ENCODE data around the gene TIMP1.

The TIMP1 gene

DNA sequence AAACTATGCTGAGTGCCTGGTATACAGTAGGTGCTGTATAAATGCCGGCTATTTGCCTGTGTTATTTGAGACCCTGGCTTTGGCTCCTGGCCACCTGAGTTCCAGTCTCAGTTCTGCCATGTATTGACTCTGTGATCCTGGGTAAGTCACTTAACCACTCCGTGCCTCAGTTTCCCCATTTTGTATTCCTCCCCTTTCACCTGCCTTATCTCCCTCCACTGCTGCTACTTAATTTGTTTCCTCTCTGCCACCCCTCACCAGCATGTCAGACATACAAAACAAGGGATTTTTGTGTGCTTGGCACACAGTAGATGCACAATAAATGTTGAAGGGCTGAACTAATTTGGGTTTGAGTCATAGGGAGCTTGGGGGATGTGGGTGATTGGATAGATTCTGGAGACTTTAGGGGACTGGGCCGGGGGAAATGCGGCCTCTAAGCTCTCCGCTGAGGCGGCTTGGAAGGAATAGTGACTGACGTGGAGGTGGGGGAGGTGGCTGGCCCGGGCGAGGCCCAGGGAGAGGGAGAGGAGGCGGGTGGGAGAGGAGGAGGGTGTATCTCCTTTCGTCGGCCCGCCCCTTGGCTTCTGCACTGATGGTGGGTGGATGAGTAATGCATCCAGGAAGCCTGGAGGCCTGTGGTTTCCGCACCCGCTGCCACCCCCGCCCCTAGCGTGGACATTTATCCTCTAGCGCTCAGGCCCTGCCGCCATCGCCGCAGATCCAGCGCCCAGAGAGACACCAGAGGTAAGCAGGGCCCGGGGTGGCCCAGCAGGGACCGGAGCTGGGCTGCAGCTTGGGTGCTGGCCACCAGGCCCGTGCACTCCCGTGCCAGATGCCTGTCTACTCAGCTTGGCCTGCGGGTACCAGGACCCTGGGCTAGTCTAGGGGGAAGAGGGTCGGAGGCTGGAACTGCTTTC is at the start of gene TIMP1:
TIMP1 (plus strand) TSS at position 706 of the 917 bp plus-strand sequence. CDS start 980 bp downstream, outside the sequence.
- DNase-seq = no peak

DNA sequence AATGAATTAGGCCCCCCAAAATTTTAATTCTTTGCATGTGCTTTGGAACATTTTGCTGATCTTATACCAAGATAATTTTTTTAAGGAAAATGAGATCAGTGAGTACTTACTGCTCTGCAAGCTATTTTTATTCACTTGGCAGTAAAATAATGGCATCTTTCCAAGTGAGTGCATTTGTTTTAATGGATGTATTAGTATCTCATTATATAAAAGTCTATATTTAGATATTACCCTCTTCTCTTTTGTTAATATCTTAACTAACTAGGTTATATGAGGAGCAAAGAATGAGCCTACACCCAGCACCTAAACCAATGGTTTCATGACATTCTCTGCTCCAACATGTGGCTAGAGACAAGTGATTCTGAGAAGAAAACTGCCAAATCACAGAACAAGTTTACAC is 42.4 kb upstream of the TIMP1 start:
- no peak for DNase-seq

DNA sequence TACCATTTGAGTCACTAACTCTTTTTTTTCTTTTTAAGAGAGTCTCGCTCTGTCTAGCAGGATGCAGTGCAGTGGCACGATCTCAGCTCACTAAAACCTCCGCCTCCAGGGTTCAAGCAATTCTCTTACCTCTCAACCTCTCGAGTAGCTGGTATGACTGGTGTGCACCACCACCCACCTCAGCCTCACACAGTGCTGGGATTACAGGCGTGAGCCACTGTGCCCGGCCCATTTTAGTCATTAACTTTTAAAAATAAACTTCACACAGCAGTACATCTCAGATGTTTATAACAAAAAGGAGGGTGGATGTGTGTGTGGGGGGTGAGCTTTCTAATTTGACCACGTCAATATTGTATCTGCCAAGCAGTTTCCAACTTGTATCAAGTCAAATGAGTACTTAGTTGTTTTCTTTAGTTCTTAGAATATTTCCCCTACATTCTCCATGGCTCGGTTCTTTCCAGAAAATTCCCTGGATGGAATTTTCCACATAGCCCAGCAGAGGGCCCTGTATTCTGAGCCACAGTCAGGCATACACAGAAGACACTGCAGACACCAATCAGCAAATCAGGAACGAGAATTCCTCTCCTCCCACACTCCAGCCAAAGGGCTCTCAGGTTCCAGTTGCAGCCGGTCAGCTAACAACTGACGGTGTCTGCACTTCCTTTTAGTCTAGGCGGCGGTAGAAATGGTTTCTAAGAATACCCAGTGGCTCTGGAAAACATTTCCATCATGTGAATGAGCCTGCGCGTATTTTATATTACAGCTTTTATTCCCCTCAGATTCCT is 41.3 kb upstream of the TIMP1 start:
- peak; percentile 83 for DNase-seq

DNA sequence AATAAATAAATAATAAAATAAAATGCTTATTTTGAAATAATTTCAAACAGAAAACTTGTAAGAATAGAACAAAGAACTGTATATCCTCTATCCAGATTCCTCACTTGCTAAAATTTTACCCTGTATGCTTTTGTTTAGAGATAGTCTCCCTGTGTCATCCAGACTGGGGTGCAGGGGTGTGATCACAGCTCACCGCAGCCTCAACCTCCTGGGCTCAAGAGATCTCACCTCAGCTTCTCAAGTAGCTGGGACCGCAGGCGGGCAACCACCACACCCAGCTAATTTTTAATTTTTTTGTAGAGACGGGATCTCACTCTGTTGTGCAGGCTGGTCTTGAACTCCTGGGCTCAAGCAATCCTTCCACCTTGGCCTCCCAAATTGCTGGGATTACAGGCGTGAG is 38.7 kb upstream of the TIMP1 start:
- no peak for DNase-seq

DNA sequence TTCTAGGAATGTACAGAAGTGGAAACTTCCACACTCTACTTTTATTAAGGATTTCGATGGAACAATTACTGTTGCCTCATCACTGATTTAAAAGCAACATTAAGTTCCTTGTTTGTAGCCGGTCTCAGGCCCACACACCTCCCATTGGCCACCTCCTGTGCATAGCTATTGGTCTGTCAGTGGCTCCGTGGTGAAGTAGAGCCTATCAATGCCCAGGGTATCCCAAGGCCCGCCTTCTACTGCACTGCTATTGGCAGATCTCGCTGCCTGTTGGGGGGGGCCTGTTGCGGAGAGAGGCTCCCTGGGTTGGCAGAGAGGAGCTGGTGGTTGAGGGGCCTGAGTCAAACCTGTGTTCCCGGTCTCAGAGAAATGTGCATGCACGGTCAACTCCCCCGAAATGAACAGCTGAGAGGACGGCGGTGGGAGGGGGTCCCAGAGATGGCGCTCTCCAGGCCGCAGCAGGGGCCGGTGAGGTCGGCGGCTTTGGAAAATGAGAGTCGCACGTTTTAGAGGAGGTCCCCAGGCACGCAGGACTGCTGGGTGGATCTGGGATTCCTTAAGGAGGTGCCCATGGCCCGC is 26.1 kb upstream of the TIMP1 start:
- DNase-seq = peak; percentile 79

DNA sequence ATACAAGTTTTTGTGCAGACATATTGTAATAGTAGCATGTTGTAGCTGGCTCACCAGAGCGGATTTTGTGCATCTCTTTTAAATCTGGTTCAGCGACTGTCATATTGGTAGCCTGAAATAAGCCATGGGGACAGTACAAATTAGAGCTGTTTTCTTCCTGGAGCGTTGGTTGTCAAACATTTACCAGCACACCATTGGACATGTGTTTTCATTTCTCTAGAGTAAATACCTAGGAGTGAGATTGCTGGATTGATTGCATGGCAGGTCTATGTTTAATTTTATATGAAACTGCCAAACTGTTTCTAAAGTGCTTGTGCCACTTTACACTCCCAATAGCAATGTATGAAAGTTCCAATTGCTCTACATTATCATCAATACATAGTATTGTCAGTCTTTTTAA is 23.8 kb upstream of the TIMP1 start:
- DNase-seq = no peak

DNA sequence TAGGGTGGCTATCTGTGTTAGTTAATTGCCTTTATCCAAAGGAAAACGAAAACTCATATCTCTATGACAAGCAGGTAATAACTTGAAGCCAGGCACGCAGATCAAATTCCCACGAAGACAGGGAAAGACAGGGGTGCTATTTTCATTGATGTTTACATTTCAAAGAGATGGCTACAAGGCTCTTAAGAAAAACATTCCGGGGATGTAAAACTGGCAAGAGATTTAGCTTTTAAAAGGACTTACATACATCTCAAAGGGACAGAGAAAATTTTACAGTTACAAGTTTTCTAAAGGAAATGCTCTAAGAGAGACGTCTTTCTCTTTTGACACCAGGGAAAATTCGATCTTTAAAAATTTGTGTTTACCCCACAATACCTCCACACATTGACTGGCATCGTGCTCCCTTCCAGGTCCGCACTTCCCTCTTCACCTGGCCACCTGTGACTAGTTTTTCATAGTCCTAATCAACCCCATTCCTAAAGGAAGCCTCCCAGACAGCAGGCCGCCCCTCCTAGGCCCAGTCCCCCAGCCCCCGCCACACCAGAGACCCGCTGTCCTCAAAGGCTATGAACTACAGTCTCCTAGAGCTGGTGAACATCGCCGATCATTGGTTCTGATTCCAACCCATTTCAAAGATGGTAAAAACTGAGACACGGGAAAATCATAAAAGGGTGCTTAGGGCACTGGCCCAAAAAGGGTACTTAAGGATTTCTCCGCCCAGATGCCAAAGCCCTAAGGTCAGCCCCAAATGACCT is 21.9 kb upstream of the TIMP1 start:
- DNase-seq = no peak

DNA sequence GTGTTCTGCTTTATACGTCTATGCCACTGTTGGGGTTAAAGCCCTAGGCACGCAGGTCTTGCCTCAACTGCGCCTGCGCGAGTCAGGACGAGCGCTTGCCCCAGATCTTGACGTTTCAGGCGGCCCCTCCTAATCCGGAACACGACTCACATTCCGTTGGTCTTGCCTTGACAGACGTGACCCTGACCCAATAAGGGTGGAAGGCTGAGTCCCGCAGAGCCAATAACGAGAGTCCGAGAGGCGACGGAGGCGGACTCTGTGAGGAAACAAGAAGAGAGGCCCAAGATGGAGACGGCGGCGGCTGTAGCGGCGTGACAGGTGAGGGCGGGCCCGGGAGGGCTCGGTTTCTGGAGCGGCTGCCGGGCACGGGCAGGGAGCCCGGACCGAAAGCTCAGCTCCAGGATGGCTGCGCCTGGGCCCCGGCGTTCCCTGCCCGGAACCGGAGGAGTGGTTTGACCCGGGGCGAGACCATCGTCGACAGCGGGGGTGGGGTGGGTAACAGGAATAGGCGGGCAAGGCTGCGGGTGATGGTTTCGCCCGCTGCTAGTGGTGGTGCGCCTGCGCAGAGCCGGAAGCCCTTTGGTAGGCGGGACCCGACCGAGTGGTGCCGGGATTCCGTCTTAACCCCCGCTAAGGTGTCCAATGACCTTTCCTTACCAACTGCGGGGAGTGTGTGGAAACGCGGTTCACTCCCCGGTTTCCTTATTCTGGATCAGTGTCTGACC is 21.1 kb upstream of the TIMP1 start, which contains the start of gene ARAF:
ARAF (plus strand) TSS at position 272 of the 725 bp plus-strand sequence. CDS start 1,763 bp downstream, outside the sequence.
- DNase-seq = peak; percentile 96

DNA sequence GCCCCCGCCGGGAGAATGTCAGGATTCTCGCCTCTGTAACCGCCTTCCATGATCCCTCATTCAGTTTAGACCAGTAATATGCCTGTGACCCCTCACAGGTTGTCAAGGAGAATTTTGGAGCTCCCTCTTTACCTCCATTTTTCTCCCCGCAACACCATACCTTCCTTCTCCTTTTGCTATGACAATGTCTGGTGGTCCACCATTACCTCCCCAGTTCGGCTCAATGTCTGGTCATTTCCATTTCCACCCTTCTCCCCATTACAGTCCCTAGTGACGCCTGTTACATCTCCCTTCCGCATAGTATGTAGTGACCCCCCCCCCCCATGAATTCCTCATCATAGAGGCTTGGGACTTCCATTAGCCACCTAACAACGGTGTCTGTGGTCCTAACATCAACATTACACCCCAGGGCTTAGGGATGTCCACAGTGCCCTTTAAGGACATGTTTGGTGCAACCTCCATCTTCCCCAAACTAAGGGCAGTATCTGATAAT is 20.5 kb upstream of the TIMP1 start:
- no peak for DNase-seq

DNA sequence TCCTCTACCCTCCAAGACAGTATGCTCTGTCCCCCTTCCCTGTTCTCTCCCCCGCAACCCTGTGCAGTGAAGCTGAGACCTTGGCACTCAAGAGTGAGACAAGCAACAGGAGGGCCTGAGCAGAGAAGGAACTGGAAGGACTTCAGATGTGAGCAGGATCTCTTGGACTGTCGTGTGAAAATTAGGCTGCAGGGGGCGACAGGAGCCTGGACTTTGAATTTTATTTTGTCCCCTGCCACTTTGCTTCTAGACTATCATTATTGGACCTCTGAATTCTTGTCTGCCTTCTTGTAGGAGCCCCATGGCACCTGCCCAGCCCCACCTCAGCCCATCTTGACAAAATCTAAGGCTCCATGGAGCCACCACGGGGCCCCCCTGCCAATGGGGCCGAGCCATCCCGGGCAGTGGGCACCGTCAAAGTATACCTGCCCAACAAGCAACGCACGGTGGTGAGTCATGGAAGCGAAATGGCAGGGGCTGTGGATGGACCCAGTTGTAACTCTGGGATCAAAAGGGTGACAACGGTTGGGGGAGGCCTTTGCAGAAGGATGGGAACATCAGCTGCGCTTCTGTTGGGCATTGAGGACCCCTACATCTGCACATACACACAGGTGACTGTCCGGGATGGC is 19.5 kb upstream of the TIMP1 start:
- no peak for DNase-seq

DNA sequence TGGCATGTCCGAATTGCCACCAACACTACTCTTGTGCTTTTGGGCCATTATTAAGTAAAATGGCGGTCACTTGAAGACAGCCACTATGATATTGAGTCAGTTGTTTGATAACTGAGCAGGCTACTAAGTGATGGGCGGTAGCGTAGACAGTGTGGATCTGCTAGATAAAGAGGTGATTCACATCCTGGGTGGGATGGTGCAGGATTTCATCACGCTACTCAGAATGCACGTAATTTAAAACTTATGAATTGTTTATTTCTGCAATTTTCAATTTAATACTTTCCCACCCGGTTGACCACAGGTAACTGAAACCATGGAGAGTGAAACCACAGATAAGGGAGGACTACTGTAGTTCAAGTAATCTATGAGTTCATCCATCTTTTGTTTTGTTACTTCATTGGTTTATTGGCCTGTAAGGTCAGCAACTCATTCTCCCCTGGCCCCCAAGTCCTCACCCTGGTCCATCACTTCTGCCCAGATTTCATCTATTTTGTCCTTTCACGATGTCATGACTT is 18.4 kb upstream of the TIMP1 start:
- DNase-seq = no peak

DNA sequence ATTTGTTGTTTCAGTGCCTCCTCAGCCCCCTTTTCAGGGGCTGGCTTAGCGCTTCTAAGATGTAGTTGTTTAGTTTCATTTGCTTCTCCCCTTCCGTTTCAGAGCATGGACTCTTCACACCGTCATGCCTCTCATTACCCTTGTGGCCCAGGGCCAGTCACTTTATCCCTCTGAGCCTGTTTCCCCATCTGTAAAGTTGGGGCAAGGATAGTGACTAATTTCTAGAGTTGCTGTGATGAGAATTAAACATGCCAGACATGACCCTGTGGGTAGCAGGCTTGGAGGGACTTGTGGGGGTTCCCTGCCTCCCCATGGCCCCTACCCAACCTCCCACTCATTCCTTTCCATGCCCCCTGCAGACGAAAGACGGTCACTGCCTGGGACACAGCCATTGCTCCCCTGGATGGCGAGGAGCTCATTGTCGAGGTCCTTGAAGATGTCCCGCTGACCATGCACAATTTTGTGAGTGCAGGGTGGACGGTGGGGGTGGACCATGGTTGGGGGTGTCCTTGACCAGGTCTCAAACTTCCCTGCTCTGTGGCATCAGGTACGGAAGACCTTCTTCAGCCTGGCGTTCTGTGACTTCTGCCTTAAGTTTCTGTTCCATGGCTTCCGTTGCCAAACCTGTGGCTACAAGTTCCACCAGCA is 17.7 kb upstream of the TIMP1 start:
- DNase-seq = no peak

DNA sequence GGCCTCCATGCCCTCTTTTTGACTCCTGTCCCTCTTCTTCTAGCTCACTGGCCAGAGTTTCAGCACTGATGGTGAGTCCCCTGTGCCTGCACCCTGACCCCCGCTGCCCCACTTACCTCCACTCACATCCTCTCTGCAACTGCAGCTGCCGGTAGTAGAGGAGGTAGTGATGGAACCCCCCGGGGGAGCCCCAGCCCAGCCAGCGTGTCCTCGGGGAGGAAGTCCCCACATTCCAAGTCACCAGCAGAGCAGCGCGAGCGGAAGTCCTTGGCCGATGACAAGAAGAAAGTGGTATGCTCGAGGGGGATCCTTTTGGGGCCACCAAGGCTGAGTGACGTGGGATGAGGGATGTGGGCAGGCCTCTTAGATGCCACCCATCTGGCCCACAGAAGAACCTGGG is 15.4 kb upstream of the TIMP1 start:
- DNase-seq = no peak

DNA sequence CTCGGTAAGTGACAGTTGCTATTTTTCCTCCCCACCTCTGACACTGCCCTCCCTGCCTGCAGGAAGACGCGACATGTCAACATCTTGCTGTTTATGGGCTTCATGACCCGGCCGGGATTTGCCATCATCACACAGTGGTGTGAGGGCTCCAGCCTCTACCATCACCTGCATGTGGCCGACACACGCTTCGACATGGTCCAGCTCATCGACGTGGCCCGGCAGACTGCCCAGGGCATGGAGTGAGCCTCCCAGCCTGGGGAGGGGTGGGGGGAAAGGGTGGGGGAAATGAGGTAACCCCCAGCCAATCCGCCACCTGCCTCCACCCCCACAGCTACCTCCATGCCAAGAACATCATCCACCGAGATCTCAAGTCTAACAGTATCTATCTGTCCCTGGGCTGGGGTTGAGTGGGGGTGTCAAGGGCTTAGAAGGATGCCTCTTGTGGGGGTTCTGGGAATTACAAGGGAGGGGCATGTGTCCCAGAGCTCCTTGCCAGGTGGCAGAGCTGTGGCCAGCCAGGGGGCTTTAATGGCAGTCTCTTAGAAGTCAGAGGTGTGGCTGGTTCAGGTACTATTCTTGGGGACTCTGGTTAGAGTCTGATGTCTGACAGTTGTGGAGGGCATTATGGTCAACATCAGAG is 13.5 kb upstream of the TIMP1 start:
- DNase-seq = no peak

DNA sequence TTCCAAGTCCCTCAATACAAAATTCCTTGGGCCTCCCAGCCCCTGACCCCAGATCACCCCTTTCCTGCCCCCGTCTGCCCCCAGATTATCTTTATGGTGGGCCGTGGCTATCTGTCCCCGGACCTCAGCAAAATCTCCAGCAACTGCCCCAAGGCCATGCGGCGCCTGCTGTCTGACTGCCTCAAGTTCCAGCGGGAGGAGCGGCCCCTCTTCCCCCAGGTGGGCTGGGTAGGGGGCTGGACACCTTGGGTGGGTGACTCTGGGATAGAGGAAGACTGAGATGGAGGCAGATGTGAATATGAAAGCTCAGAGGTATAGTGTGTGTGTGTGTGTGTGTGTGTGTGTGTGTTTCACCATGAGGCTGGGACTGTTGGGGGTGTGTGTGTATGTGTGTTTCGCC is 11.4 kb upstream of the TIMP1 start:
- no peak for DNase-seq

DNA sequence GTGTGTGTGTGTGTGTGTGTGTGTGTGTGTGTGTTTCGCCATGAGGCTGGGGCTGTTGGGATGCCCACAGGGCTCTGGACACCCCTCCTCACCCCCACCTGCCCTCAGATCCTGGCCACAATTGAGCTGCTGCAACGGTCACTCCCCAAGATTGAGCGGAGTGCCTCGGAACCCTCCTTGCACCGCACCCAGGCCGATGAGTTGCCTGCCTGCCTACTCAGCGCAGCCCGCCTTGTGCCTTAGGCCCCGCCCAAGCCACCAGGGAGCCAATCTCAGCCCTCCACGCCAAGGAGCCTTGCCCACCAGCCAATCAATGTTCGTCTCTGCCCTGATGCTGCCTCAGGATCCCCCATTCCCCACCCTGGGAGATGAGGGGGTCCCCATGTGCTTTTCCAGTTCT is 11.0 kb upstream of the TIMP1 start:
- DNase-seq = no peak

DNA sequence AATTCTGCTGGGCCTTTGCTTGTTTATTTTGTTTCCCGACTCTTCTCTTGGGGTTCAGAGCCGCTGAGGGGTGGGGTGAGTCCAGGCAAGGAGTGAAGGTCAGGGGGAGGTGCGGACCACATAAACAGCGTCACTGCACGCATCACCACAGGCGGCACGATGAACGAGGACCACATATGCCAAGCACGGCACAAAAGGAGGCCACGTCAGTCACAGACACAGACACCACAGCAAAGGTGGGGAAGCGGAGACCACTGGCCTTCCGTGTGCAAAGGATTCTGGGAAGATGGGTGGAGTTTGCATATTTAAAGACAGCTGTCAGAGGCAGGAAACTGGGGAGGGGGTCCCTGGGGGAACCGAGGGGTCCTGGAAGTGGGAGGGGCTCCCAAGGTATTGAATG is 10.3 kb upstream of the TIMP1 start:
- DNase-seq = no peak

DNA sequence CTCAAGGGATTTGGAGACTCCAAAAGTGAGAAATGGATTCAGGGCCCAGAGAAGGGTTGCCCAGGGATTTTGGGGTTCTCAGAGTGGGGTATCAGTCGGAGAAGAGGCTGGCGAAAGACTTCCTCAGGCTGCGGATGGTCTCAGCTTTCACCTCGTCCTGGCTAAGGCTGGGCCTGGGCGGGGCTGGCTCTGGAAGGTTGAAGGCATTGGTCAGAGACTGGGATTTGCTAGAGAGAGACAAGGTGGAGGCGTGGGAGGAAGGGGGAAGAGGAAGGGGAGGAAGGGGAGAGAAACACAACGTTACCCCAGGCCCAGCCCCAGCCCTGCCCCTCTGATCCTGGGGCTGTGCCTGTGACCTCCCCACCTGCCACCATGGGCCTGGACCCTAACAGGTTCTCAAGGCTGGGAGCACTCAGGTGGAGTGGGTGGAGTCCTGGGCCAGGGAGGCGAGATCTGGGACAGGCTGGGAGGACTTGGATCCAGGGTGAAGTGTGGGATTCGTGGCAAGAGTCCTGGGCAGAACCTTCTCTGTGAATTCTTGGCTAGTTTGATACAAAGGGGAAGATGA is 9.4 kb upstream of the TIMP1 start:
- no peak for DNase-seq

DNA sequence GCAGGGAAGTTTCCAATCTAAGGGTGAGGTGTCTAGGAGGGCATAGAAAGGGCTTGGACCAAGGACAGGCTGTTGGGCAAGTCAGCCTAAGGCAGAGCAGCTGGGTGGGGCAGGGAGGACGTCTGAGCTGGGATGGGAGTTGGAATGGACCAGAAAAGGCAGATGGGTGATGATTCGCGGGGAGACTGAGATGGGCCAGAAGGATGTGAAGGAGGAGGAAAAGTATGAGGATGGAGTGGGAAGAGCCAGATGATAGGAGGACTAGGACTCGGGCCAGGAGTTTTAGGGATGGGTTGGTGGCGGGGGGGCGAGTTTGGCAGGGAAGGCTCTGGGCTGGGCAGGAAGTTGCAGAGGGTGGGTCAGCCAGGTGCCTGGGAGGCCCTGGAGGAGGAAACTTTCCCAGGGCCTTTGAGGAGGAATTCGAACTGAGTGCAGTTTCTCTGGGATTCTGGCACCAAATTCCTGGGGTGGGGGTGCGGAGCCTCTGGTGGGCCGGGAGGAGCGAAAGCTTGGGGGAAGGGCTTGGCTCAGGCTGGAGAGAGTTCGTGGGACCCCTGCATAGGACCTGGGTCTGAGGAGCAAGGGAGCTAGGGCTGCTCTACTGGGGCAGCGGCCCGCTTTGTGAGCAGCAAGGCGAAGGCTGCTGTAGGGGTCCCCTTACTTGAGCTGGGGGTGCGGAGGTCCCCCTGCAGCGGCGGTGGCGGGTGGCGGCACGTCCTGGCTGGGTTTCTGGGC is 8.7 kb upstream of the TIMP1 start:
- DNase-seq = no peak

Data from DMS153 (cell line).